Spleen (tissue), 7 donors: ENCODE data around the gene HIF3A.

Experiments
- POLR2A ChIP-seq, 3 donors: fragments of 450-650 bp; IDR thresholded peaks; one replicate each; pipeline ENCODE4 v1.5.1; 2017; ENCODE audit warnings: antibody characterized with exemption in 3 of 3, mild to moderate bottlenecking in 1 of 3
- POLR2AphosphoS5 ChIP-seq, 3 donors: sonication (generic); formaldehyde crosslinking; IDR thresholded peaks; one replicate each; pipeline ENCODE4 v1.5.1; 2017; ENCODE audit warnings: antibody characterized with exemption in 3 of 3
- TF ChIP-seq, protein P1 (sequence below), 11 experiments: fragments of 200-600 bp in 7 of 11; fragments of 450-650 bp in 4 of 11; sonication (generic) in 4 of 11; IDR thresholded peaks in 8 of 11; conservative IDR thresholded peaks in 3 of 11; 1 replicate in 7 of 11; 2 replicates in 4 of 11; pipeline versions ENCODE4 v1.4.0 to v1.8.0; 2016 to 2021; ENCODE audit warnings: antibody characterized with exemption in 11 of 11, inconsistent platforms in 4 of 11, mild to moderate bottlenecking in 1 of 11
- donor health status: DM: no; HTN: no; CAD: no; lungs with moderate emphysema.
- donor health status: DM: no; HTN: no; CAD: no.
- donor health status: DM: no; HTN: no; CAD: no.

DNA sequence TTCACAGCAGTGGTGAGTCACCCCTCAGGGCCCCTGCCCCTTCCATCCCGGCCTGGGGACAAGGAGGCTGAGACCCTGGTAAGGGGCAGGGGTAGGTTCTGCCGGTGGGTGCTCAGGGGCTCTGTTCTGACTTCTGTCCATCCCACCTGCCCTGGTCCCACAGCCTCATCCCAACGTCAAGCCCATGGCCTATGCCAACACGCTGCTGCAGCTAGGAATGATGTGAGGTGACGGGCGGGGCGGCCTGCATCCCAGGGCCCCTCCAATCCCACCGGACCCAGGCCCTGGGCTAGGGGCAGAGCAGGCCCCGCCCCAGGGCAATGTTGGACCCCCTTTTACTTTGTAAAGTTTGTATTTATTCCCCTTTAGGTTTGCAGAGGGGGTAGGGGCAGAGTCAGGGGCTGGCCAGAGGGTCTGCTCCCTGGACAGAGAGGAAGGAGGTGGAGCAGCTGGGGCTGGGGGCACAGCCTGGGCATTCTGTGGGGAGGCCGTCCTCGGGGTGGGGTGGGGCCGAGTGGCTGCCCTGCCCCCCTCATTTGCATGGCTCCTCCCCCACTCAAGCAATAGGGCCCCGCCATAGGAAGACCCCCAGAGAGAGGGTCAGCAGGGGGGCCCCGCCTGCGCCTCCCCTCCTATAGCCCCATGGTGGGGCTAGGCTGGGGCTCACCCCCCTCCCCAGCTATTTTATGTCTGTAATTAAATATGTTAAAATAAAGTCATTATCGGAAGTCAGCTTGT is 93.4 kb downstream of the HIF3A start:
- TF ChIP-seq POLR2AphosphoS5 (IDR thresholded peaks at IDR 0.05) (no peak), POLR2A (IDR thresholded peaks at IDR 0.05) (no peak)
- TF ChIP-seq, protein P1, sequence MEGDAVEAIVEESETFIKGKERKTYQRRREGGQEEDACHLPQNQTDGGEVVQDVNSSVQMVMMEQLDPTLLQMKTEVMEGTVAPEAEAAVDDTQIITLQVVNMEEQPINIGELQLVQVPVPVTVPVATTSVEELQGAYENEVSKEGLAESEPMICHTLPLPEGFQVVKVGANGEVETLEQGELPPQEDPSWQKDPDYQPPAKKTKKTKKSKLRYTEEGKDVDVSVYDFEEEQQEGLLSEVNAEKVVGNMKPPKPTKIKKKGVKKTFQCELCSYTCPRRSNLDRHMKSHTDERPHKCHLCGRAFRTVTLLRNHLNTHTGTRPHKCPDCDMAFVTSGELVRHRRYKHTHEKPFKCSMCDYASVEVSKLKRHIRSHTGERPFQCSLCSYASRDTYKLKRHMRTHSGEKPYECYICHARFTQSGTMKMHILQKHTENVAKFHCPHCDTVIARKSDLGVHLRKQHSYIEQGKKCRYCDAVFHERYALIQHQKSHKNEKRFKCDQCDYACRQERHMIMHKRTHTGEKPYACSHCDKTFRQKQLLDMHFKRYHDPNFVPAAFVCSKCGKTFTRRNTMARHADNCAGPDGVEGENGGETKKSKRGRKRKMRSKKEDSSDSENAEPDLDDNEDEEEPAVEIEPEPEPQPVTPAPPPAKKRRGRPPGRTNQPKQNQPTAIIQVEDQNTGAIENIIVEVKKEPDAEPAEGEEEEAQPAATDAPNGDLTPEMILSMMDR (IDR thresholded peaks at IDR 0.05 in 8 of 11, conservative IDR thresholded peaks at IDR 0.05 in 3 of 11) = no peak
